ENCODE results near the gene TANC1.

TANC1 gene

GRCh38 chr2:159088906-159089305 lies 120.5 kb downstream of the TANC1 start:
- no peak for TF ChIP-seq CTCF (IDR thresholded peaks at IDR 0.05)

- no peak for TF ChIP-seq CTCF (IDR thresholded peaks at IDR 0.05)
Observed at GRCh38 chr2:159089543-159089942, 121.1 kb downstream of the TANC1 start.

GRCh38 chr2:159090514-159091201 lies 122.2 kb downstream of the TANC1 start:
- no peak for TF ChIP-seq CTCF (IDR thresholded peaks at IDR 0.05)

GRCh38 chr2:159091381-159091780 lies 122.9 kb downstream of the TANC1 start:
- no peak for TF ChIP-seq CTCF (IDR thresholded peaks at IDR 0.05)

GRCh38 chr2:159091976-159092375 lies 123.5 kb downstream of the TANC1 start:
- no peak for TF ChIP-seq CTCF (IDR thresholded peaks at IDR 0.05)

- no peak for TF ChIP-seq CTCF (IDR thresholded peaks at IDR 0.05)
Observed at GRCh38 chr2:159093497-159093896, 125.1 kb downstream of the TANC1 start.

GRCh38 chr2:159094173-159094737 lies 125.8 kb downstream of the TANC1 start:
- TF ChIP-seq CTCF (IDR thresholded peaks at IDR 0.05), result no peak
